Fibroblast of pulmonary artery (primary cell): Measurements from ENCODE around the gene TOMT.

ENCODE experiments used
- DNase-seq: peaks from one replicate; pipeline ENCODE4 v3.0.0-alpha.2; 2010; ENCODE audit warnings: low read depth
- H3K4me3 ChIP-seq: replicated peaks from 2 replicates; pipeline ENCODE4 v1.5.1; 2011; ENCODE audit warnings: low read depth, mild to moderate bottlenecking, control low read depth, low read length, moderate library complexity
- CTCF ChIP-seq: IDR thresholded peaks from 2 replicates; pipeline ENCODE4 v1.5.1; 2011; ENCODE audit warnings: mild to moderate bottlenecking, control low read depth, low read length, inconsistent platforms; ENCODE audit errors: missing control alignments

The TOMT gene

GRCh38 chr11:72102162-72102561 is 3.6 kb upstream of the TOMT start:
- DNase-seq: no peak
- peak overlapping the region; percentile 94 for H3K4me3 ChIP-seq
- TF ChIP-seq CTCF: no peak

- no peak for DNase-seq
- H3K4me3 ChIP-seq: peak overlapping the region; percentile 94
- no peak for TF ChIP-seq CTCF
Observed at GRCh38 chr11:72102631-72102945, 3.1 kb upstream of the TOMT start.

- DNase-seq: peak; percentile 100
- H3K4me3 ChIP-seq: peak within 1 kb of the TSS; percentile 94
- peak; percentile 41 for TF ChIP-seq CTCF
Observed at GRCh38 chr11:72102946-72103753, 2.6 kb upstream of the TOMT start, which contains the start of gene LAMTOR1. TSS of gene LAMTOR1 (minus strand) at chr11:72103297. CDS start at chr11:72103224, 73 bp downstream.

DNA sequence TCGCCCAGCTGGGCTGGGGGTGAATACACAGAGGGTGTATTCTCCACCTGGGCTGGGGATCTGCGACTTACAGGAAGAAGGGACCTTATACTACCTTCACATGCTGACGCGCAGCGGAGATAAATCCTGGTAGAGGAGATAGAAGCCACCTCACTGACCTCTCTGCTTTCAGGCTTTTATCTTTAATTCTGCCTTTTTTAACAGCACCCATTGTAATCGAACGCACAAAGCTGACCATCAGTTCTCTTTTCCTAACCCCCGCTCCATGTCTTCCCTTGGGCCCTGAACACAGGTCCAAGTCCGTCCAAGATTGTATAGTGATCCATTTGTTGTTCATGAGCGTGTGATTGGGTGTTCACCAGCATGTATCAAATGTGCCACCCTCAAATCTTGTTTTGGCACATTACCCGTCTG is 2.0 kb upstream of the TOMT start:
- DNase-seq: no peak
- H3K4me3 ChIP-seq: peak overlapping the region; percentile 28
- no peak for TF ChIP-seq CTCF

- peak overlapping the region; percentile 77 for H3K4me3 ChIP-seq
Observed at GRCh38 chr11:72111300-72112142, 5.8 kb downstream of the TOMT start.

More at GRCh38 chr11:72111300-72112142, 5.8 kb downstream of the TOMT start:
- no peak for TF ChIP-seq CTCF
- DNase-seq: no peak
